HepG2 (cell line): Measurements from ENCODE around the gene ABHD12. TPM values are rescaled to one million over a fixed set of nuclear protein-coding genes. Genes with fewer than 3 reads are reported as not detected.
A peak's percentile ranks its signal among the peaks of the same experiment; 100 is the strongest.

Experiments used
- ATAC-seq: fragments of 200-7000 bp; cut with Tn5 transposase; 3 replicates; pipeline ENCODE4 v1.9.1; 2020; ENCODE audit warnings: mild to moderate bottlenecking, moderate library complexity
- BruUV-seq: library from RNA; stranded (reverse); fragments of 400-500 nt; replicated peaks from 2 replicates; lab custom pipeline; 2021; lab: Mats Ljungman, UMichigan
- CTCF ChIA-PET: fragments of 300-600 bp; formaldehyde crosslinking; extraction: SDS; loops from one replicate; lab custom pipeline; 2021; ENCODE audit warnings: low total read pairs, inconsistent platforms, low intra/inter-chr PET ratio; lab: Yijun Ruan, JAX
- POLR2A ChIA-PET: fragments of 350-600 bp; sonication (Branson Sonifier 250); formaldehyde crosslinking; loops from one replicate; lab custom pipeline; 2020; ENCODE audit warnings: antibody characterized with exemption, inconsistent platforms; lab: Yijun Ruan, JAX
- DNase-seq: peaks from one replicate; pipeline ENCODE4 v3.0.0-alpha.2; 2015; ENCODE audit warnings: low spot score
- FAIRE-seq: peaks from 3 replicates; lab custom pipeline; 2011; peaks lifted over from hg19 to GRCh38; lab: Jason Lieb, UNC
- H2AFZ ChIP-seq: one replicate; pipeline ENCODE4 v1.6.1; 2011; ENCODE audit warnings: low read length, inconsistent platforms
- H3K27ac ChIP-seq: fragments of 300-600 bp; 3 replicates; pipeline ENCODE4 v1.8.0; 2011; ENCODE audit warnings: mixed run types, mild to moderate bottlenecking, mixed read lengths, low read length, inconsistent platforms; ENCODE audit not compliant: insufficient read depth; ENCODE audit errors: extremely low read length
- H3K27me3 ChIP-seq, 2 experiments: fragments of 200-600 bp in 1 of 2; 2 replicates in 1 of 2; 3 replicates in 1 of 2; pipeline versions ENCODE4 v1.6.0 to v1.8.0; 2011; ENCODE audit warnings: low read length in 2 of 2, mild to moderate bottlenecking in 2 of 2, moderate library complexity in 2 of 2, inconsistent platforms in 1 of 2; ENCODE audit not compliant: insufficient read depth in 2 of 2, control insufficient read depth in 1 of 2
- H3K36me3 ChIP-seq, 2 experiments: fragments of 200-600 bp in 1 of 2; replicated peaks in 1 of 2; 2 replicates in 1 of 2; 3 replicates in 1 of 2; pipeline versions ENCODE4 v1.5.1 to v1.8.0; 2011; ENCODE audit warnings: low read length in 2 of 2, inconsistent platforms in 1 of 2; ENCODE audit not compliant: insufficient read depth in 2 of 2, control insufficient read depth in 1 of 2
- H3K4me1 ChIP-seq: 2 replicates; pipeline ENCODE4 v1.5.1; 2012; ENCODE audit warnings: low read length, inconsistent platforms; ENCODE audit not compliant: insufficient read depth
- H3K4me2 ChIP-seq: 2 replicates; pipeline ENCODE4 v1.6.0; 2011; ENCODE audit warnings: low read depth, low read length, inconsistent platforms
- H3K4me3 ChIP-seq, 3 experiments: fragments of 200-600 bp in 1 of 3; sonication (generic), shearing (Covaris generic) in 1 of 3; replicated peaks in 1 of 3; 2 replicates each; pipeline ENCODE4 v1.5.1; 2011 to 2016; ENCODE audit warnings: low read length in 3 of 3, inconsistent platforms in 2 of 3, low read depth in 2 of 3, mild to moderate bottlenecking in 2 of 3, control low read depth in 1 of 3, mixed read lengths in 1 of 3; ENCODE audit not compliant: insufficient read depth in 1 of 3
- H3K79me2 ChIP-seq: one replicate; pipeline ENCODE4 v1.6.1; 2011; ENCODE audit warnings: low read length, inconsistent platforms; ENCODE audit not compliant: insufficient read depth
- H3K9ac ChIP-seq: 2 replicates; pipeline ENCODE4 v1.6.0; 2011; ENCODE audit warnings: mild to moderate bottlenecking, low read depth, low read length, inconsistent platforms; ENCODE audit not compliant: insufficient read depth
- H3K9me3 ChIP-seq: 2 replicates; pipeline ENCODE4 v1.5.1; 2012; ENCODE audit warnings: mild to moderate bottlenecking, low read length
- H4K20me1 ChIP-seq: 2 replicates; pipeline ENCODE4 v1.6.0; 2011; ENCODE audit warnings: inconsistent platforms, mild to moderate bottlenecking, low read length, moderate library complexity; ENCODE audit not compliant: insufficient read depth
- AGO2 ChIP-seq: fragments of 200-400 bp; formaldehyde crosslinking; optimal IDR thresholded peaks from 2 replicates; pipeline ENCODE3; 2017; ENCODE audit warnings: mild to moderate bottlenecking, low read depth, low read length, moderate library complexity
- ARNT ChIP-seq: fragments of 450-650 bp; IDR thresholded peaks from 2 replicates; pipeline ENCODE4 v1.6.1; 2017
- ATF7 ChIP-seq, 2 experiments: fragments of 450-650 bp in 1 of 2; sonication (generic) in 1 of 2; formaldehyde crosslinking in 1 of 2; IDR thresholded peaks; 2 replicates each; pipeline versions ENCODE4 v1.4.0 to v1.6.1; 2016 to 2020; ENCODE audit warnings: antibody characterized with exemption in 1 of 2, mild to moderate bottlenecking in 1 of 2, missing genetic modification reagents in 1 of 2
- CBX1 ChIP-seq: IDR thresholded peaks from one replicate; pipeline ENCODE4 v1.6.1; 2016; ENCODE audit warnings: antibody characterized with exemption, low read depth
- FOXA3 ChIP-seq: IDR thresholded peaks from 2 replicates; pipeline ENCODE4 v1.6.1; 2016; ENCODE audit warnings: missing genetic modification reagents, missing compliant biosample characterization
- PBX3 ChIP-seq: sonication (generic); formaldehyde crosslinking; IDR thresholded peaks from 2 replicates; pipeline ENCODE4 v1.8.1; 2023; ENCODE audit warnings: missing genetic modification reagents, inconsistent platforms, borderline replicate concordance
- RBM22 ChIP-seq: fragments of 200-400 bp; formaldehyde crosslinking; optimal IDR thresholded peaks from 2 replicates; pipeline ENCODE3; 2017; ENCODE audit warnings: mild to moderate bottlenecking, low read length, moderate library complexity
- ZNF768 ChIP-seq: sonication (generic); formaldehyde crosslinking; IDR thresholded peaks from 2 replicates; pipeline ENCODE4 v1.4.0; 2020; ENCODE audit warnings: missing genetic modification reagents
- WGBS: methylation state at CpG from one replicate; pipeline ENCODE4 v1.1.6; 2017; ENCODE audit warnings: low lambda C conversion rate; 5-methylcytosine and 5-hydroxymethylcytosine counted together
- in situ Hi-C: cut with HindIII; loops from 2 replicates; pipeline ENCODE4 v1.10.0; 2017; ENCODE audit warnings: low pct_unique_long_range_greater_than_20kb; ENCODE audit not compliant: extremely low pct_ligation_motif_present
- intact Hi-C: fragments of 100-400 bp; cut with micrococcal nuclease; formaldehyde crosslinking; loops from one replicate; pipeline ENCODE4 v1.10.0; 2022; ENCODE audit not compliant: unreplicated experiment
- polyA plus RNA-seq, 8 experiments: library from polyadenylated mRNA; depleted of rRNA in 3 of 8; stranded (reverse) in 7 of 8; unstranded in 1 of 8; fragments of >200 nt; fragmentation: Illumina TruSeq in 4 of 8; extraction: Trizol in 4 of 8; gene quantifications; 2 replicates each; pipeline versions ENCODE4 v1.2.1 to v1.2.3, GENCODE V29; 2011 to 2016; ENCODE audit warnings: low read depth in 4 of 8, missing spikeins in 1 of 8, mixed read lengths in 1 of 8; ENCODE audit not compliant: insufficient read depth in 1 of 8
- total RNA-seq, 5 experiments: library from RNA; depleted of rRNA; stranded (reverse); fragments of >200 nt; fragmentation: Illumina TruSeq; extraction: Trizol; gene quantifications; 2 replicates each; pipeline ENCODE4 v1.2.3, GENCODE V29; 2016; ENCODE audit warnings: low read depth in 1 of 5

The ABHD12 gene
- total and polyA plus RNA-seq, 2 of the 13 experiments (the other 11 are each of a cell fraction or from before 2014, with no cell fraction given), result 23.5 to 72.1 TPM

- intact Hi-C loops, result no loop called here
- ChIA-PET CTCF (interaction anchor here (1.5 kb wide), 1 partner anchor 96 kb away, joined by 3 read pairs; no protein-coding TSS in a partner anchor), POLR2A (no interaction called here)
- Histone ChIP-seq H3K36me3 (peaks cover 31 to 36% of the 10 kb centered on the region in 2 experiments), H3K4me1 (peaks cover 17% of the 10 kb centered on the region), H3K27me3 (no peaks in the 10 kb centered on the region), H3K9ac (no peak overlapping the region), H3K9me3 (no peaks in the 10 kb centered on the region), H3K4me3 (no peak overlapping the region), H4K20me1 (no peaks in the 10 kb centered on the region), H3K4me2 (no peak overlapping the region), H2AFZ (no peak overlapping the region)
- BruUV-seq, result no TSS peak
- ATAC-seq, result no peak
- TF ChIP-seq AGO2 (peak; percentile 28), ARNT (no peak), FOXA3 (no peak), RBM22 (peak; percentile 55), CBX1 (no peak), ZNF768 (CRISPR knock-in tag) (peak; percentile 36; the same call in 1 of the 2 replicates), PBX3 (CRISPR knock-in tag) (no peak), ATF7 (IDR thresholded peaks at IDR 0.05) (no peak), ATF7 (CRISPR knock-in tag; IDR thresholded peaks at IDR 0.05) (0 out of 2 replicates have a peak, but pooled peaks have one; percentile 29)
- TF ChIP-seq, all 625 proteins: peak for 4
- 97% methylated on average over 12 of the region's 12 CpGs for WGBS
- FAIRE-seq, result no peak
- Histone ChIP-seq H3K79me2 (no peaks in the 10 kb centered on the region), H3K27ac (no peak overlapping the region)
- DNase-seq, result no peak
- in situ Hi-C loops, result loop anchor here (25.0 kb wide), 1 partner anchor 359 kb away; no protein-coding TSS in a partner anchor
Measured at GRCh38 chr20:25303292-25304024, 87.2 kb downstream of the ABHD12 start.
